Endodermal cell (in vitro differentiated cells): ENCODE measurements around the gene SCUBE3. TPM values are rescaled to one million over a fixed set of nuclear protein-coding genes. Genes with fewer than 3 reads are reported as not detected.

Experiments used
- DNase-seq: peaks from one replicate; pipeline ENCODE4 v3.0.0-alpha.2; 2017
- H3K27ac ChIP-seq: 2 replicates; pipeline ENCODE4 v1.5.1; 2013; ENCODE audit warnings: mild to moderate bottlenecking, low read depth, low read length, moderate library complexity
- H3K27me3 ChIP-seq: 2 replicates; pipeline ENCODE4 v1.6.1; 2013; ENCODE audit warnings: mild to moderate bottlenecking, low read length, moderate library complexity; ENCODE audit not compliant: insufficient read depth, control insufficient read depth, poor library complexity, severe bottlenecking
- H3K36me3 ChIP-seq: 2 replicates; pipeline ENCODE4 v1.7.0; 2013; ENCODE audit warnings: mild to moderate bottlenecking, low read length, moderate library complexity; ENCODE audit not compliant: control insufficient read depth, insufficient read depth
- H3K4me1 ChIP-seq: one replicate; pipeline ENCODE4 v1.7.0; 2013; ENCODE audit warnings: low read length; ENCODE audit not compliant: control insufficient read depth, insufficient read depth
- H3K4me3 ChIP-seq: 2 replicates; pipeline ENCODE4 v1.5.1; 2013; ENCODE audit warnings: mild to moderate bottlenecking, low read length, moderate library complexity
- H3K9ac ChIP-seq: 2 replicates; pipeline ENCODE4 v1.6.1; 2013; ENCODE audit warnings: mild to moderate bottlenecking, low read length, moderate library complexity; ENCODE audit not compliant: poor library complexity, severe bottlenecking; ENCODE audit errors: extremely low read depth
- H3K9me3 ChIP-seq: 2 replicates; pipeline ENCODE4 v1.6.1; 2013; ENCODE audit warnings: mild to moderate bottlenecking, low read length, moderate library complexity; ENCODE audit not compliant: control insufficient read depth
- H3K27ac Mint-ChIP-seq: 2 replicates; pipeline ENCODE4 v1.8.0; 2020; ENCODE audit warnings: mixed read lengths
- H3K27me3 Mint-ChIP-seq: 2 replicates; pipeline ENCODE4 v1.8.0; 2021; ENCODE audit warnings: mild to moderate bottlenecking, mixed read lengths; ENCODE audit not compliant: insufficient read depth
- H3K36me3 Mint-ChIP-seq: 2 replicates; pipeline ENCODE4 v1.8.0; 2020; ENCODE audit warnings: low read depth, mixed read lengths
- H3K4me1 Mint-ChIP-seq: 2 replicates; pipeline ENCODE4 v1.8.0; 2020; ENCODE audit warnings: mixed read lengths
- H3K4me3 Mint-ChIP-seq: 2 replicates; pipeline ENCODE4 v1.8.0; 2020; ENCODE audit warnings: mild to moderate bottlenecking, moderate library complexity, mixed read lengths
- H3K9me3 Mint-ChIP-seq: 2 replicates; pipeline ENCODE4 v1.8.0; 2020; ENCODE audit warnings: mild to moderate bottlenecking, mixed read lengths
- CTCF ChIP-seq: fragments of 200-600 bp; sonication (generic); conservative IDR thresholded peaks from 2 replicates; pipeline ENCODE4 v1.5.0; 2021; ENCODE audit warnings: antibody characterized with exemption, mild to moderate bottlenecking
- WGBS, 2 experiments: methylation state at CpG; one replicate each; pipeline versions ENCODE4 v1.1.5 to v1.1.7; 2013; ENCODE audit warnings: missing lambda C conversion rate in 2 of 2, mixed read lengths in 1 of 2; ENCODE audit not compliant: insufficient coverage in 1 of 2, insufficient read length in 1 of 2; 5-methylcytosine and 5-hydroxymethylcytosine counted together
- total RNA-seq, 2 donors: library from RNA; stranded (reverse); fragmentation: NEBNext Ultra II Directional in 1 of 2; extraction: Animal tissue kit (Norgen Biotek cat#: 25700) in 1 of 2; gene quantifications; 2 replicates in 1 of 2; 3 replicates in 1 of 2; pipeline ENCODE4 v1.2.1, GENCODE V29; 2021

The SCUBE3 gene
- total RNA-seq, 2 donors from 2014 or later = 0.27 to 0.86 TPM

- no peak for DNase-seq
- Histone ChIP-seq H3K9ac (no peak overlapping the region), H3K36me3 (peaks cover 12% of the 10 kb centered on the region), H3K27ac (no peak overlapping the region), H3K4me3 (no peak overlapping the region), H3K27me3 (peaks cover 1% of the 10 kb centered on the region), H3K9me3 (peaks cover 22% of the 10 kb centered on the region), H3K4me1 (no peaks in the 10 kb centered on the region)
- Mint-ChIP-seq H3K27ac (no peak overlapping the region), H3K4me3 (no peak overlapping the region), H3K36me3 (peaks cover 31% of the 10 kb centered on the region), H3K9me3 (peaks cover 5% of the 10 kb centered on the region), H3K4me1 (peaks cover 5% of the 10 kb centered on the region), H3K27me3 (peaks cover 34% of the 10 kb centered on the region)
- TF ChIP-seq CTCF = no peak
- 100% methylated on average over 1 of the region's 1 CpG; no CpG with 5 or more reads in 1 of the 2 experiments for WGBS, 2 experiments
Observed at GRCh38 chr6:35230950-35231349, 17.2 kb downstream of the SCUBE3 start.

GRCh38 chr6:35231563-35231962 is 17.8 kb downstream of the SCUBE3 start:
- DNase-seq = no peak
- Mint-ChIP-seq H3K4me3 (no peak overlapping the region), H3K4me1 (peaks cover 5% of the 10 kb centered on the region), H3K9me3 (peaks cover 5% of the 10 kb centered on the region), H3K36me3 (peaks cover 35% of the 10 kb centered on the region), H3K27me3 (peaks cover 36% of the 10 kb centered on the region), H3K27ac (no peak overlapping the region)
- Histone ChIP-seq H3K4me1 (no peaks in the 10 kb centered on the region), H3K27ac (no peak overlapping the region), H3K9me3 (peaks cover 25% of the 10 kb centered on the region), H3K36me3 (peaks cover 12% of the 10 kb centered on the region), H3K9ac (no peak overlapping the region), H3K27me3 (peaks cover 6% of the 10 kb centered on the region), H3K4me3 (no peak overlapping the region)
- TF ChIP-seq CTCF = no peak
- WGBS, 2 experiments = 93 to 94% methylated on average over 7 of the region's 7 CpGs

- Histone ChIP-seq H3K9me3 (peaks cover 25% of the 10 kb centered on the region), H3K27me3 (peaks cover 6% of the 10 kb centered on the region), H3K27ac (no peak overlapping the region), H3K9ac (no peak overlapping the region), H3K36me3 (peaks cover 12% of the 10 kb centered on the region), H3K4me3 (no peak overlapping the region), H3K4me1 (peaks cover 18% of the 10 kb centered on the region)
- WGBS, 2 experiments = 50 to 70% methylated on average over 2 to 4 of the region's 4 CpGs
- Mint-ChIP-seq H3K9me3 (peaks cover 5% of the 10 kb centered on the region), H3K36me3 (peaks cover 35% of the 10 kb centered on the region), H3K4me3 (no peak overlapping the region), H3K27ac (no peak overlapping the region), H3K4me1 (peaks cover 30% of the 10 kb centered on the region), H3K27me3 (peaks cover 58% of the 10 kb centered on the region)
- no peak for TF ChIP-seq CTCF
- no peak for DNase-seq
Observed at GRCh38 chr6:35234901-35235300, 21.1 kb downstream of the SCUBE3 start.
